Lower lobe of right lung (tissue), 1 donor: ENCODE measurements around the gene TRAPPC2L. TPM values are rescaled to one million over a fixed set of nuclear protein-coding genes. Genes with fewer than 3 reads are reported as not detected.

ENCODE experiments used
- total RNA-seq: library from RNA; stranded (reverse); fragmentation: NEBNext Ultra II Directional; extraction: Animal tissue kit (Norgen Biotek cat#: 25700); gene quantifications from one replicate; pipeline ENCODE4 v1.2.1, GENCODE V29; 2021
- donor health status: DM: no; HTN: yes; CAD: no; lungs with severe emphysema.

The TRAPPC2L gene
- total RNA-seq, 1 donor from 2014 or later, result 51.4 TPM

Other genes starting within 250 kb of the TRAPPC2L start
- not detected for gene IL17C, start 218.6 kb upstream of the TRAPPC2L start, total RNA-seq
- gene CYBA, start 206.1 kb upstream of the TRAPPC2L start, total RNA-seq, result 371 TPM
- gene MVD, start 194.0 kb upstream of the TRAPPC2L start, total RNA-seq, result 71.8 TPM
- 6.1 TPM for gene SNAI3, start 170.6 kb upstream of the TRAPPC2L start, total RNA-seq
- gene RNF166, start 150.7 kb upstream of the TRAPPC2L start, total RNA-seq, result 61.9 TPM
- 14.5 TPM for gene CTU2, start 150.6 kb upstream of the TRAPPC2L start, total RNA-seq
- gene PIEZO1, start 71.9 kb upstream of the TRAPPC2L start, total RNA-seq, result 164 TPM
- gene CDT1, start 53.3 kb upstream of the TRAPPC2L start, total RNA-seq, result 3.5 TPM
- gene APRT, start 45.2 kb upstream of the TRAPPC2L start, total RNA-seq, result 87.8 TPM
- gene GALNS, start 180 bp upstream of the TRAPPC2L start, total RNA-seq, result 48.5 TPM
- not detected for gene PABPN1L, start 9.5 kb downstream of the TRAPPC2L start, total RNA-seq
- 14.3 TPM for gene CBFA2T3, start 120.1 kb downstream of the TRAPPC2L start, total RNA-seq
- 31.7 TPM for gene ACSF3, start 236.7 kb downstream of the TRAPPC2L start, total RNA-seq